ENCODE data around the gene RPL39.
A peak's percentile ranks its signal among the peaks of the same experiment; 100 is the strongest.

The RPL39 gene

DNA sequence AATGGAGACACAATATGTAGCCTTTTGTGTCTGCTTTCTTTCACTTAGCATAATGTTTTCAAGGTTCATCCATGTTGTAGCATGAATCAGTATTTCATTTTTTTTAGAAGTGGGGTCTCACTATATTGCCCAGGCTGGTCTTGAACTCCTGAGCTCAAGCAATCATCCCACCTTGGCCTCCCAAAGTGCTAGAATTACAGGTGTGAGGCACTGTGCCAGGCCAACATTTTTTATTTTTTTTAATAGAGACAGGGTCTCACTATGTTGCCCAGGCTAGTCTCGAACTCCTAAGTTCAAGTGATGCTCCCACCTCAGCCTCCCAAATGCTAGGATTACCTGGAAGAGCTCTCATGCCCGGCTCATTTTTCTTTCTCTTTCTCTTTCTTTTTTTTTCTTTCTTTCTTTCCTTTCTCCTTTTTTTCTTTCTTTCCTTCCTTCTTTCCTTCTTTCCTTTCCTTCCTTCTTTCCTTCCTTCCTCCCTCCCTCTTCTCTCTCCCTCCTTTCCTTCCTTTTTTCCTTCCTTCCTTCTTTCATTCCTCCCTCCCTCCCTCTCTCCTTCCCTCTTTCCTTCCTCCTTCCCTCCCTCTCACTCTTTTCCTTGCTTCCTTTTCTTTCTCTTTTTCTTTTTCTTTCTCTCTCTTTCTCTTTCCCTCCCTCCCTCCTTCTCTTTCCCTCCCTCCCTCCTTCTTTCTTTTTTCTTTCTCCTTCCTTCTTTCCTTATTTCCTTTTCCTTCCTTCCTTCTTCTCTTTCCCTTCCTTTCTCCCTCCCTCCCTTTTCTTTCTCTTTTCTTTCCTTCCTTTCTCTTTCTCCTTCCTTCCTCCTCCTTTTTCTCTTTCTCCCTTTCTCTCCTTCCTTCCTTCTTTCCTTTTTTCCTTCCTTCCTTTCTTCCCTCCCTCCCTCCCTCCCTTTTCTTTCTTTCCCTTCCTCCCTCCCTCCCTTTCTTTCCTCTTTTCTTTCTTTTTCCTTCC is 10.1 kb upstream of the RPL39 start:
- Histone ChIP-seq H3K4me2 (ENCODE audit: low read depth, low read length, poor library complexity, severe bottlenecking) (no peak overlapping the region), H3K27me3 (ENCODE audit: insufficient read depth, low read length, poor library complexity, severe bottlenecking) (no peaks in the 10 kb centered on the region), H3K79me2 (ENCODE audit: insufficient read depth, low read length) (no peaks in the 10 kb centered on the region), H3K9ac (ENCODE audit: low read depth, low read length, poor library complexity, severe bottlenecking) (no peak overlapping the region), H3K9me3 (ENCODE audit: insufficient read depth, low read depth, low read length) (no peaks in the 10 kb centered on the region), H3K4me1 (ENCODE audit: insufficient read depth, low read length, poor library complexity, severe bottlenecking) (no peaks in the 10 kb centered on the region), H3K36me3 (ENCODE audit: insufficient read depth, low read length) (no peaks in the 10 kb centered on the region), H3F3A (ENCODE audit: low read depth) (no peaks in the 10 kb centered on the region), H3K4me3 (ENCODE audit: low read length, poor library complexity, severe bottlenecking) (no peak overlapping the region), H4K20me1 (ENCODE audit: insufficient read depth, low read length, poor library complexity, severe bottlenecking) (no peaks in the 10 kb centered on the region), H3K9me2 (replicated peaks; ENCODE audit: low read depth, low read length) (no peaks in the 10 kb centered on the region), H2AFZ (ENCODE audit: low read length) (no peak overlapping the region)
- no peak for TF ChIP-seq CTCF (conservative IDR thresholded peaks at IDR 0.05; ENCODE audit: low read length)
- TF ChIP-seq EZH2phosphoT487 (IDR thresholded peaks at IDR 0.05; ENCODE audit: borderline replicate concordance), result no peak

GRCh38 chrX:119790977-119791436 is 423 bp downstream of the RPL39 start:
- peak; percentile 36 for TF ChIP-seq CTCF (conservative IDR thresholded peaks at IDR 0.05; ENCODE audit: low read length)
- no peak for TF ChIP-seq EZH2phosphoT487 (IDR thresholded peaks at IDR 0.05; ENCODE audit: borderline replicate concordance)
- H4K20me1 ChIP-seq (ENCODE audit: insufficient read depth, low read length, poor library complexity, severe bottlenecking), result peaks cover 48% of the 10 kb centered on the region
- peaks cover 6% of the 10 kb centered on the region for H3K27me3 ChIP-seq (ENCODE audit: insufficient read depth, low read length, poor library complexity, severe bottlenecking)
- H3F3A ChIP-seq (ENCODE audit: low read depth), result no peaks in the 10 kb centered on the region
- peak overlapping the region; percentile 89 for H3K4me2 ChIP-seq (ENCODE audit: low read depth, low read length, poor library complexity, severe bottlenecking)
- peak overlapping the region; percentile 97 for H3K9ac ChIP-seq (ENCODE audit: low read depth, low read length, poor library complexity, severe bottlenecking)
- H2AFZ ChIP-seq (ENCODE audit: low read length), result peak overlapping the region; percentile 96; the same call in 1 of the 2 replicates
- H3K4me3 ChIP-seq (ENCODE audit: low read length, poor library complexity, severe bottlenecking), result peak overlapping the region; percentile 98
- H3K4me1 ChIP-seq (ENCODE audit: insufficient read depth, low read length, poor library complexity, severe bottlenecking), result peaks cover 4% of the 10 kb centered on the region
- H3K9me3 ChIP-seq (ENCODE audit: insufficient read depth, low read depth, low read length), result no peaks in the 10 kb centered on the region
- no peaks in the 10 kb centered on the region for H3K9me2 ChIP-seq (replicated peaks; ENCODE audit: low read depth, low read length)
- peaks cover 66% of the 10 kb centered on the region for H3K79me2 ChIP-seq (ENCODE audit: insufficient read depth, low read length)
- H3K36me3 ChIP-seq (ENCODE audit: insufficient read depth, low read length), result peaks cover 30% of the 10 kb centered on the region

- H3F3A ChIP-seq (ENCODE audit: low read depth), result no peaks in the 10 kb centered on the region; the same call in 1 of the 2 replicates
- peak overlapping the region; percentile 45 for H3K4me3 ChIP-seq (ENCODE audit: low read length, poor library complexity, severe bottlenecking)
- no peak overlapping the region for H3K9ac ChIP-seq (ENCODE audit: low read depth, low read length, poor library complexity, severe bottlenecking)
- H3K27me3 ChIP-seq (ENCODE audit: insufficient read depth, low read length, poor library complexity, severe bottlenecking), result no peaks in the 10 kb centered on the region
- peaks cover 4% of the 10 kb centered on the region for H3K4me1 ChIP-seq (ENCODE audit: insufficient read depth, low read length, poor library complexity, severe bottlenecking)
- H3K79me2 ChIP-seq (ENCODE audit: insufficient read depth, low read length), result peaks cover 73% of the 10 kb centered on the region
- no peak for TF ChIP-seq EZH2phosphoT487 (IDR thresholded peaks at IDR 0.05; ENCODE audit: borderline replicate concordance)
- peak; percentile 62 for TF ChIP-seq CTCF (conservative IDR thresholded peaks at IDR 0.05; ENCODE audit: low read length)
- H3K4me2 ChIP-seq (ENCODE audit: low read depth, low read length, poor library complexity, severe bottlenecking), result peak overlapping the region; percentile 63
- H3K36me3 ChIP-seq (ENCODE audit: insufficient read depth, low read length), result peaks cover 41% of the 10 kb centered on the region
- no peak overlapping the region for H2AFZ ChIP-seq (ENCODE audit: low read length)
- peaks cover 54% of the 10 kb centered on the region for H4K20me1 ChIP-seq (ENCODE audit: insufficient read depth, low read length, poor library complexity, severe bottlenecking)
- no peaks in the 10 kb centered on the region for H3K9me3 ChIP-seq (ENCODE audit: insufficient read depth, low read depth, low read length)
- no peaks in the 10 kb centered on the region for H3K9me2 ChIP-seq (replicated peaks; ENCODE audit: low read depth, low read length)
These were observed 6.5 kb downstream of the RPL39 start for GRCh38 chrX:119784747-119785446.
